ENCODE data around the gene SULT4A1. TPM values are rescaled to one million over a fixed set of nuclear protein-coding genes. Genes with fewer than 3 reads are reported as not detected.

SULT4A1 gene
- total RNA-seq, 1 experiment from 2014 or later: 12.6 TPM

- Mint-ChIP-seq H3K4me1 (peaks cover 45% of the 10 kb centered on the region), H3K27me3 (ENCODE audit: low read depth) (peaks cover 3% of the 10 kb centered on the region), H3K36me3 (peaks cover 22% of the 10 kb centered on the region), H3K9me3 (peaks cover 16% of the 10 kb centered on the region), H3K4me3 (no peak overlapping the region), H3K27ac (no peak overlapping the region)
- TF ChIP-seq IRF2 (CRISPR knock-in tag; IDR thresholded peaks at IDR 0.05; ENCODE audit: borderline replicate concordance, low read depth) (no peak), ZNF532 (CRISPR knock-in tag; IDR thresholded peaks at IDR 0.05; ENCODE audit: borderline replicate concordance) (no peak), NR1H2 (CRISPR knock-in tag; IDR thresholded peaks at IDR 0.05) (no peak), PREB (CRISPR knock-in tag; IDR thresholded peaks at IDR 0.05; ENCODE audit: borderline replicate concordance) (no peak), NR2C2 (CRISPR knock-in tag; IDR thresholded peaks at IDR 0.05) (no peak), KAT7 (CRISPR knock-in tag; IDR thresholded peaks at IDR 0.05; ENCODE audit: borderline replicate concordance) (no peak), FOXK1 (CRISPR knock-in tag; IDR thresholded peaks at IDR 0.05) (no peak), SP1 (CRISPR knock-in tag; conservative IDR thresholded peaks at IDR 0.05) (no peak), CBFB (CRISPR knock-in tag; IDR thresholded peaks at IDR 0.05; ENCODE audit: low read depth) (no peak)
- TF ChIP-seq, protein P1, sequence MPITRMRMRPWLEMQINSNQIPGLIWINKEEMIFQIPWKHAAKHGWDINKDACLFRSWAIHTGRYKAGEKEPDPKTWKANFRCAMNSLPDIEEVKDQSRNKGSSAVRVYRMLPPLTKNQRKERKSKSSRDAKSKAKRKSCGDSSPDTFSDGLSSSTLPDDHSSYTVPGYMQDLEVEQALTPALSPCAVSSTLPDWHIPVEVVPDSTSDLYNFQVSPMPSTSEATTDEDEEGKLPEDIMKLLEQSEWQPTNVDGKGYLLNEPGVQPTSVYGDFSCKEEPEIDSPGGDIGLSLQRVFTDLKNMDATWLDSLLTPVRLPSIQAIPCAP (CRISPR knock-in tag; IDR thresholded peaks at IDR 0.05): no peak
- TF ChIP-seq, protein P2, sequence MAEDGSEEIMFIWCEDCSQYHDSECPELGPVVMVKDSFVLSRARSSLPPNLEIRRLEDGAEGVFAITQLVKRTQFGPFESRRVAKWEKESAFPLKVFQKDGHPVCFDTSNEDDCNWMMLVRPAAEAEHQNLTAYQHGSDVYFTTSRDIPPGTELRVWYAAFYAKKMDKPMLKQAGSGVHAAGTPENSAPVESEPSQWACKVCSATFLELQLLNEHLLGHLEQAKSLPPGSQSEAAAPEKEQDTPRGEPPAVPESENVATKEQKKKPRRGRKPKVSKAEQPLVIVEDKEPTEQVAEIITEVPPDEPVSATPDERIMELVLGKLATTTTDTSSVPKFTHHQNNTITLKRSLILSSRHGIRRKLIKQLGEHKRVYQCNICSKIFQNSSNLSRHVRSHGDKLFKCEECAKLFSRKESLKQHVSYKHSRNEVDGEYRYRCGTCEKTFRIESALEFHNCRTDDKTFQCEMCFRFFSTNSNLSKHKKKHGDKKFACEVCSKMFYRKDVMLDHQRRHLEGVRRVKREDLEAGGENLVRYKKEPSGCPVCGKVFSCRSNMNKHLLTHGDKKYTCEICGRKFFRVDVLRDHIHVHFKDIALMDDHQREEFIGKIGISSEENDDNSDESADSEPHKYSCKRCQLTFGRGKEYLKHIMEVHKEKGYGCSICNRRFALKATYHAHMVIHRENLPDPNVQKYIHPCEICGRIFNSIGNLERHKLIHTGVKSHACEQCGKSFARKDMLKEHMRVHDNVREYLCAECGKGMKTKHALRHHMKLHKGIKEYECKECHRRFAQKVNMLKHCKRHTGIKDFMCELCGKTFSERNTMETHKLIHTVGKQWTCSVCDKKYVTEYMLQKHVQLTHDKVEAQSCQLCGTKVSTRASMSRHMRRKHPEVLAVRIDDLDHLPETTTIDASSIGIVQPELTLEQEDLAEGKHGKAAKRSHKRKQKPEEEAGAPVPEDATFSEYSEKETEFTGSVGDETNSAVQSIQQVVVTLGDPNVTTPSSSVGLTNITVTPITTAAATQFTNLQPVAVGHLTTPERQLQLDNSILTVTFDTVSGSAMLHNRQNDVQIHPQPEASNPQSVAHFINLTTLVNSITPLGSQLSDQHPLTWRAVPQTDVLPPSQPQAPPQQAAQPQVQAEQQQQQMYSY (CRISPR knock-in tag; IDR thresholded peaks at IDR 0.05): no peak
- TF ChIP-seq, protein P3, sequence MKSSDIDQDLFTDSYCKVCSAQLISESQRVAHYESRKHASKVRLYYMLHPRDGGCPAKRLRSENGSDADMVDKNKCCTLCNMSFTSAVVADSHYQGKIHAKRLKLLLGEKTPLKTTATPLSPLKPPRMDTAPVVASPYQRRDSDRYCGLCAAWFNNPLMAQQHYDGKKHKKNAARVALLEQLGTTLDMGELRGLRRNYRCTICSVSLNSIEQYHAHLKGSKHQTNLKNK (CRISPR knock-in tag; IDR thresholded peaks at IDR 0.05): no peak
- CTCF ChIA-PET: interaction anchor here (0.6 to 5.2 kb wide), 3 partner anchors 26 to 64 kb away, joined by 3 to 23 read pairs (median 8); no protein-coding TSS in a partner anchor
- ATAC-seq: no peak
- POLR2A ChIA-PET: no interaction called here
- no peak for DNase-seq (ENCODE audit: low spot score)
These were observed 4.9 kb downstream of the SULT4A1 start for GRCh38 chr22:43857367-43857766.

DNA sequence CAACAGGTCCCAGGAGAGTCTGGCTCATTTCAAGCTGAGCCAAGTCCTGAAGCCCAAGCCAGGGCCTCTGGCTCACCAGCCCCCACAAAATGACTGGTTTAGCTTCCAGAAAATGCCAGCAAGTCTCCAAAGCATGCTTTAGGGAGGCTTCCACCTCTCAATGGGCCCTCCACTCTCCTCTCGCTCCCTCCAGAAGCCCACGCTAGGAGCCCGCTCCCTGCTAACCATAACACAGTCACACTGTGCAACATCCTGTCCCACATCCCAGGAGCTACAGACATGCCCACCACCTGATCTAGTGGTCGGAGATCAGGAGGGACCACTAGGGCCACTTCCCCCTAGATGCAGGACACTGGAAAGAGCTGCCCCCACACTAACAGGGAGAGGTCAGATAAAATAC lies 6.9 kb downstream of the SULT4A1 start:
- Mint-ChIP-seq H3K36me3 (peaks cover 22% of the 10 kb centered on the region), H3K9me3 (peaks cover 16% of the 10 kb centered on the region), H3K27ac (0 out of 2 replicates have a peak overlapping the region, but pooled peaks have one; percentile 20), H3K4me3 (no peak overlapping the region), H3K4me1 (peaks cover 34% of the 10 kb centered on the region), H3K27me3 (ENCODE audit: low read depth) (peaks cover 3% of the 10 kb centered on the region; the same call in 1 of the 2 replicates)
- no peak for DNase-seq (ENCODE audit: low spot score)
- POLR2A ChIA-PET: no interaction called here
- no peak for ATAC-seq
- CTCF ChIA-PET: interaction anchor here (1.0 kb wide), 1 partner anchor 30 kb away, joined by 3 read pairs; no protein-coding TSS in a partner anchor
- no peak for TF ChIP-seq USF1 (CRISPR knock-in tag; IDR thresholded peaks at IDR 0.05)
- no peak for TF ChIP-seq SMAD4 (CRISPR knock-in tag; IDR thresholded peaks at IDR 0.05)
- TF ChIP-seq, protein P4, sequence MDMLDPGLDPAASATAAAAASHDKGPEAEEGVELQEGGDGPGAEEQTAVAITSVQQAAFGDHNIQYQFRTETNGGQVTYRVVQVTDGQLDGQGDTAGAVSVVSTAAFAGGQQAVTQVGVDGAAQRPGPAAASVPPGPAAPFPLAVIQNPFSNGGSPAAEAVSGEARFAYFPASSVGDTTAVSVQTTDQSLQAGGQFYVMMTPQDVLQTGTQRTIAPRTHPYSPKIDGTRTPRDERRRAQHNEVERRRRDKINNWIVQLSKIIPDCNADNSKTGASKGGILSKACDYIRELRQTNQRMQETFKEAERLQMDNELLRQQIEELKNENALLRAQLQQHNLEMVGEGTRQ (CRISPR knock-in tag; IDR thresholded peaks at IDR 0.05): no peak
- no peak for TF ChIP-seq ELF4 (CRISPR knock-in tag; IDR thresholded peaks at IDR 0.05; ENCODE audit: low read depth)
- TF ChIP-seq FOXJ3 (CRISPR knock-in tag; IDR thresholded peaks at IDR 0.05; ENCODE audit: borderline replicate concordance): no peak
- TF ChIP-seq ZNF425 (CRISPR knock-in tag; conservative IDR thresholded peaks at IDR 0.05): no peak
- TF ChIP-seq SP1 (CRISPR knock-in tag; conservative IDR thresholded peaks at IDR 0.05): no peak
- TF ChIP-seq E2F4 (CRISPR knock-in tag; IDR thresholded peaks at IDR 0.05; ENCODE audit: borderline replicate concordance, low read depth): no peak

All from WTC11 (cell line).